HepG2 (cell line): ENCODE results near the gene PLXNA4. TPM values are rescaled to one million over a fixed set of nuclear protein-coding genes. Genes with fewer than 3 reads are reported as not detected.

Experiments used
- ATAC-seq: fragments of 200-7000 bp; cut with Tn5 transposase; 3 replicates; pipeline ENCODE4 v1.9.1; 2020; ENCODE audit warnings: mild to moderate bottlenecking, moderate library complexity
- BruUV-seq: library from RNA; stranded (reverse); fragments of 400-500 nt; replicated peaks from 2 replicates; lab custom pipeline; 2021; lab: Mats Ljungman, UMichigan
- CTCF ChIA-PET: fragments of 300-600 bp; formaldehyde crosslinking; extraction: SDS; loops from one replicate; lab custom pipeline; 2021; ENCODE audit warnings: low total read pairs, inconsistent platforms, low intra/inter-chr PET ratio; lab: Yijun Ruan, JAX
- POLR2A ChIA-PET: fragments of 350-600 bp; sonication (Branson Sonifier 250); formaldehyde crosslinking; loops from one replicate; lab custom pipeline; 2020; ENCODE audit warnings: antibody characterized with exemption, inconsistent platforms; lab: Yijun Ruan, JAX
- DNase-seq: peaks from one replicate; pipeline ENCODE4 v3.0.0-alpha.2; 2015; ENCODE audit warnings: low spot score
- FAIRE-seq: peaks from 3 replicates; lab custom pipeline; 2011; peaks lifted over from hg19 to GRCh38; lab: Jason Lieb, UNC
- H2AFZ ChIP-seq: one replicate; pipeline ENCODE4 v1.6.1; 2011; ENCODE audit warnings: low read length, inconsistent platforms
- H3K27ac ChIP-seq: fragments of 300-600 bp; 3 replicates; pipeline ENCODE4 v1.8.0; 2011; ENCODE audit warnings: mixed run types, mild to moderate bottlenecking, mixed read lengths, low read length, inconsistent platforms; ENCODE audit not compliant: insufficient read depth; ENCODE audit errors: extremely low read length
- H3K27me3 ChIP-seq, 2 experiments: fragments of 200-600 bp in 1 of 2; 2 replicates in 1 of 2; 3 replicates in 1 of 2; pipeline versions ENCODE4 v1.6.0 to v1.8.0; 2011; ENCODE audit warnings: low read length in 2 of 2, mild to moderate bottlenecking in 2 of 2, moderate library complexity in 2 of 2, inconsistent platforms in 1 of 2; ENCODE audit not compliant: insufficient read depth in 2 of 2, control insufficient read depth in 1 of 2
- H3K36me3 ChIP-seq, 2 experiments: fragments of 200-600 bp in 1 of 2; replicated peaks in 1 of 2; 2 replicates in 1 of 2; 3 replicates in 1 of 2; pipeline versions ENCODE4 v1.5.1 to v1.8.0; 2011; ENCODE audit warnings: low read length in 2 of 2, inconsistent platforms in 1 of 2; ENCODE audit not compliant: insufficient read depth in 2 of 2, control insufficient read depth in 1 of 2
- H3K4me1 ChIP-seq: 2 replicates; pipeline ENCODE4 v1.5.1; 2012; ENCODE audit warnings: low read length, inconsistent platforms; ENCODE audit not compliant: insufficient read depth
- H3K4me2 ChIP-seq: 2 replicates; pipeline ENCODE4 v1.6.0; 2011; ENCODE audit warnings: low read depth, low read length, inconsistent platforms
- H3K4me3 ChIP-seq, 3 experiments: fragments of 200-600 bp in 1 of 3; sonication (generic), shearing (Covaris generic) in 1 of 3; replicated peaks in 1 of 3; 2 replicates each; pipeline ENCODE4 v1.5.1; 2011 to 2016; ENCODE audit warnings: low read length in 3 of 3, inconsistent platforms in 2 of 3, low read depth in 2 of 3, mild to moderate bottlenecking in 2 of 3, control low read depth in 1 of 3, mixed read lengths in 1 of 3; ENCODE audit not compliant: insufficient read depth in 1 of 3
- H3K79me2 ChIP-seq: one replicate; pipeline ENCODE4 v1.6.1; 2011; ENCODE audit warnings: low read length, inconsistent platforms; ENCODE audit not compliant: insufficient read depth
- H3K9ac ChIP-seq: 2 replicates; pipeline ENCODE4 v1.6.0; 2011; ENCODE audit warnings: mild to moderate bottlenecking, low read depth, low read length, inconsistent platforms; ENCODE audit not compliant: insufficient read depth
- H3K9me3 ChIP-seq: 2 replicates; pipeline ENCODE4 v1.5.1; 2012; ENCODE audit warnings: mild to moderate bottlenecking, low read length
- H4K20me1 ChIP-seq: 2 replicates; pipeline ENCODE4 v1.6.0; 2011; ENCODE audit warnings: inconsistent platforms, mild to moderate bottlenecking, low read length, moderate library complexity; ENCODE audit not compliant: insufficient read depth
- KDM4B ChIP-seq: sonication (generic); formaldehyde crosslinking; IDR thresholded peaks from 2 replicates; pipeline ENCODE4 v1.4.0; 2020; ENCODE audit warnings: missing genetic modification reagents
- KMT2B ChIP-seq: IDR thresholded peaks from 2 replicates; pipeline ENCODE4 v1.6.1; 2016; ENCODE audit warnings: missing genetic modification reagents, missing compliant biosample characterization
- MTA3 ChIP-seq: sonication (generic); formaldehyde crosslinking; IDR thresholded peaks from 2 replicates; pipeline ENCODE4 v1.4.0; 2020; ENCODE audit warnings: missing genetic modification reagents
- NCOA5 ChIP-seq: sonication (generic); formaldehyde crosslinking; IDR thresholded peaks from 2 replicates; pipeline ENCODE4 v1.4.0; 2020; ENCODE audit warnings: missing genetic modification reagents
- YEATS4 ChIP-seq: sonication (generic); formaldehyde crosslinking; IDR thresholded peaks from 2 replicates; pipeline ENCODE4 v1.4.0; 2020; ENCODE audit warnings: missing genetic modification reagents, borderline replicate concordance
- ZMYM2 ChIP-seq: sonication (generic); formaldehyde crosslinking; IDR thresholded peaks from 2 replicates; pipeline ENCODE4 v1.8.0; 2022; ENCODE audit warnings: mild to moderate bottlenecking, missing genetic modification reagents
- ZMYM3 ChIP-seq: sonication (generic); formaldehyde crosslinking; IDR thresholded peaks from 2 replicates; pipeline ENCODE4 v1.5.1; 2020; ENCODE audit warnings: mild to moderate bottlenecking, missing genetic modification reagents
- ZNF337 ChIP-seq: sonication (generic); formaldehyde crosslinking; IDR thresholded peaks from 2 replicates; pipeline ENCODE4 v1.5.1; 2020; ENCODE audit warnings: missing genetic modification reagents, low read depth, mild to moderate bottlenecking, borderline replicate concordance
- WGBS: methylation state at CpG from one replicate; pipeline ENCODE4 v1.1.6; 2017; ENCODE audit warnings: low lambda C conversion rate; 5-methylcytosine and 5-hydroxymethylcytosine counted together
- in situ Hi-C: cut with HindIII; loops from 2 replicates; pipeline ENCODE4 v1.10.0; 2017; ENCODE audit warnings: low pct_unique_long_range_greater_than_20kb; ENCODE audit not compliant: extremely low pct_ligation_motif_present
- intact Hi-C: fragments of 100-400 bp; cut with micrococcal nuclease; formaldehyde crosslinking; loops from one replicate; pipeline ENCODE4 v1.10.0; 2022; ENCODE audit not compliant: unreplicated experiment
- polyA plus RNA-seq, 8 experiments: library from polyadenylated mRNA; depleted of rRNA in 3 of 8; stranded (reverse) in 7 of 8; unstranded in 1 of 8; fragments of >200 nt; fragmentation: Illumina TruSeq in 4 of 8; extraction: Trizol in 4 of 8; gene quantifications; 2 replicates each; pipeline versions ENCODE4 v1.2.1 to v1.2.3, GENCODE V29; 2011 to 2016; ENCODE audit warnings: low read depth in 4 of 8, missing spikeins in 1 of 8, mixed read lengths in 1 of 8; ENCODE audit not compliant: insufficient read depth in 1 of 8
- total RNA-seq, 5 experiments: library from RNA; depleted of rRNA; stranded (reverse); fragments of >200 nt; fragmentation: Illumina TruSeq; extraction: Trizol; gene quantifications; 2 replicates each; pipeline ENCODE4 v1.2.3, GENCODE V29; 2016; ENCODE audit warnings: low read depth in 1 of 5
- TF ChIP-seq, protein P1 (sequence below): sonication (generic); formaldehyde crosslinking; IDR thresholded peaks from 2 replicates; pipeline ENCODE4 v1.5.0; 2020; ENCODE audit warnings: missing genetic modification reagents
- TF ChIP-seq, protein P2 (sequence below): IDR thresholded peaks from 2 replicates; pipeline ENCODE4 v1.6.1; 2016; ENCODE audit warnings: low read depth, control low read depth
- TF ChIP-seq, protein P3 (sequence below): sonication (generic); formaldehyde crosslinking; IDR thresholded peaks from 2 replicates; pipeline ENCODE4 v1.5.0; 2020; ENCODE audit warnings: missing genetic modification reagents
- TF ChIP-seq, protein P4 (sequence below): IDR thresholded peaks from 2 replicates; pipeline ENCODE4 v1.6.1; 2016
- TF ChIP-seq, protein P5 (sequence below): IDR thresholded peaks from 2 replicates; pipeline ENCODE4 v1.6.1; 2016; ENCODE audit warnings: low read depth, missing genetic modification reagents, missing compliant biosample characterization
- TF ChIP-seq, protein P6 (sequence below): IDR thresholded peaks from 2 replicates; pipeline ENCODE4 v1.6.1; 2016; ENCODE audit warnings: low read depth

PLXNA4 gene
- total and polyA plus RNA-seq, 2 of the 13 experiments (the other 11 are each of a cell fraction or from before 2014, with no cell fraction given): 0.01 to 0.04 TPM

DNA sequence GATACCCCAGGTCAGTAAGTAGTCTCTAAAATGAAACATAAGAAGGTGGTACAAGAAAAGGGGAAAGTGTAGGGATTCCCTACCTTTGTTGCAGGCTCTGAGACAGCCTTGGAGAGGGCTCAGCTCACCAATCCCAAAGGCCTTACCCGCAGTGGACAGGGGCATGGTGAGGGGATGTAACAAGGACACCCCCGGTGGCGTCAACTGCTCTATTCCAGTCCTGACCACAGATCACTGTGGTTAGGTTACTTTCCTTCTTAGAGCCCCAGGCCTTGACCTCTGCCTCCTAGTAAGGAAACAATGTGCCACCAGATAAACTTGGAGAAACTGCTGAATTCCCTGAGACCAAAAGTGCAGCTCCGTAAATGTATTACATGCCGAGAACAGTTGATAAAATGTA is 17.5 kb downstream of the PLXNA4 start:
- H2AFZ ChIP-seq: no peak overlapping the region
- no peak overlapping the region for H3K27ac ChIP-seq
- H3K9ac ChIP-seq: no peak overlapping the region
- H4K20me1 ChIP-seq: no peaks in the 10 kb centered on the region
- H3K36me3 ChIP-seq: no peaks in the 10 kb centered on the region
- H3K4me3 ChIP-seq: no peak overlapping the region
- H3K4me2 ChIP-seq: no peak overlapping the region
- no peak for ATAC-seq
- 0 out of 5 replicates have a peak, but pooled peaks cover 0 to 2% of the 10 kb centered on the region in 2 experiments for H3K27me3 ChIP-seq
- FAIRE-seq: no peak
- no peak for DNase-seq
- no TSS peak for BruUV-seq
- in situ Hi-C loops: no loop called here
- intact Hi-C loops: no loop called here
- ChIA-PET POLR2A (no interaction called here), CTCF (no interaction called here)
- WGBS: 2% methylated on average over 3 of the region's 5 CpGs
- no peaks in the 10 kb centered on the region for H3K79me2 ChIP-seq
- no peaks in the 10 kb centered on the region for H3K4me1 ChIP-seq
- no peaks in the 10 kb centered on the region for H3K9me3 ChIP-seq
- TF ChIP-seq MTA3: no peak
- TF ChIP-seq NCOA5: no peak
- TF ChIP-seq, protein P1, sequence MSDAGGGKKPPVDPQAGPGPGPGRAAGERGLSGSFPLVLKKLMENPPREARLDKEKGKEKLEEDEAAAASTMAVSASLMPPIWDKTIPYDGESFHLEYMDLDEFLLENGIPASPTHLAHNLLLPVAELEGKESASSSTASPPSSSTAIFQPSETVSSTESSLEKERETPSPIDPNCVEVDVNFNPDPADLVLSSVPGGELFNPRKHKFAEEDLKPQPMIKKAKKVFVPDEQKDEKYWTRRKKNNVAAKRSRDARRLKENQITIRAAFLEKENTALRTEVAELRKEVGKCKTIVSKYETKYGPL (CRISPR knock-in tag): no peak
- TF ChIP-seq, protein P2, sequence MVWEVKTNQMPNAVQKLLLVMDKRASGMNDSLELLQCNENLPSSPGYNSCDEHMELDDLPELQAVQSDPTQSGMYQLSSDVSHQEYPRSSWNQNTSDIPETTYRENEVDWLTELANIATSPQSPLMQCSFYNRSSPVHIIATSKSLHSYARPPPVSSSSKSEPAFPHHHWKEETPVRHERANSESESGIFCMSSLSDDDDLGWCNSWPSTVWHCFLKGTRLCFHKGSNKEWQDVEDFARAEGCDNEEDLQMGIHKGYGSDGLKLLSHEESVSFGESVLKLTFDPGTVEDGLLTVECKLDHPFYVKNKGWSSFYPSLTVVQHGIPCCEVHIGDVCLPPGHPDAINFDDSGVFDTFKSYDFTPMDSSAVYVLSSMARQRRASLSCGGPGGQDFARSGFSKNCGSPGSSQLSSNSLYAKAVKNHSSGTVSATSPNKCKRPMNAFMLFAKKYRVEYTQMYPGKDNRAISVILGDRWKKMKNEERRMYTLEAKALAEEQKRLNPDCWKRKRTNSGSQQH (CRISPR knock-in tag): no peak
- no peak for TF ChIP-seq KMT2B (CRISPR knock-in tag)
- TF ChIP-seq KDM4B (CRISPR knock-in tag): no peak
- TF ChIP-seq, protein P3, sequence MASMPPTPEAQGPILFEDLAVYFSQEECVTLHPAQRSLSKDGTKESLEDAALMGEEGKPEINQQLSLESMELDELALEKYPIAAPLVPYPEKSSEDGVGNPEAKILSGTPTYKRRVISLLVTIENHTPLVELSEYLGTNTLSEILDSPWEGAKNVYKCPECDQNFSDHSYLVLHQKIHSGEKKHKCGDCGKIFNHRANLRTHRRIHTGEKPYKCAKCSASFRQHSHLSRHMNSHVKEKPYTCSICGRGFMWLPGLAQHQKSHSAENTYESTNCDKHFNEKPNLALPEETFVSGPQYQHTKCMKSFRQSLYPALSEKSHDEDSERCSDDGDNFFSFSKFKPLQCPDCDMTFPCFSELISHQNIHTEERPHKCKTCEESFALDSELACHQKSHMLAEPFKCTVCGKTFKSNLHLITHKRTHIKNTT (CRISPR knock-in tag): no peak
- TF ChIP-seq ZMYM2 (CRISPR knock-in tag): no peak
- TF ChIP-seq, protein P4, sequence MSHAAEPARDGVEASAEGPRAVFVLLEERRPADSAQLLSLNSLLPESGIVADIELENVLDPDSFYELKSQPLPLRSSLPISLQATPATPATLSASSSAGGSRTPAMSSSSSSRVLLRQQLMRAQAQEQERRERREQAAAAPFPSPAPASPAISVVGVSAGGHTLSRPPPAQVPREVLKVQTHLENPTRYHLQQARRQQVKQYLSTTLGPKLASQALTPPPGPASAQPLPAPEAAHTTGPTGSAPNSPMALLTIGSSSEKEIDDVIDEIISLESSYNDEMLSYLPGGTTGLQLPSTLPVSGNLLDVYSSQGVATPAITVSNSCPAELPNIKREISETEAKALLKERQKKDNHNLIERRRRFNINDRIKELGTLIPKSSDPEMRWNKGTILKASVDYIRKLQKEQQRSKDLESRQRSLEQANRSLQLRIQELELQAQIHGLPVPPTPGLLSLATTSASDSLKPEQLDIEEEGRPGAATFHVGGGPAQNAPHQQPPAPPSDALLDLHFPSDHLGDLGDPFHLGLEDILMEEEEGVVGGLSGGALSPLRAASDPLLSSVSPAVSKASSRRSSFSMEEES (CRISPR knock-in tag): no peak
- no peak for TF ChIP-seq YEATS4
- TF ChIP-seq, protein P5, sequence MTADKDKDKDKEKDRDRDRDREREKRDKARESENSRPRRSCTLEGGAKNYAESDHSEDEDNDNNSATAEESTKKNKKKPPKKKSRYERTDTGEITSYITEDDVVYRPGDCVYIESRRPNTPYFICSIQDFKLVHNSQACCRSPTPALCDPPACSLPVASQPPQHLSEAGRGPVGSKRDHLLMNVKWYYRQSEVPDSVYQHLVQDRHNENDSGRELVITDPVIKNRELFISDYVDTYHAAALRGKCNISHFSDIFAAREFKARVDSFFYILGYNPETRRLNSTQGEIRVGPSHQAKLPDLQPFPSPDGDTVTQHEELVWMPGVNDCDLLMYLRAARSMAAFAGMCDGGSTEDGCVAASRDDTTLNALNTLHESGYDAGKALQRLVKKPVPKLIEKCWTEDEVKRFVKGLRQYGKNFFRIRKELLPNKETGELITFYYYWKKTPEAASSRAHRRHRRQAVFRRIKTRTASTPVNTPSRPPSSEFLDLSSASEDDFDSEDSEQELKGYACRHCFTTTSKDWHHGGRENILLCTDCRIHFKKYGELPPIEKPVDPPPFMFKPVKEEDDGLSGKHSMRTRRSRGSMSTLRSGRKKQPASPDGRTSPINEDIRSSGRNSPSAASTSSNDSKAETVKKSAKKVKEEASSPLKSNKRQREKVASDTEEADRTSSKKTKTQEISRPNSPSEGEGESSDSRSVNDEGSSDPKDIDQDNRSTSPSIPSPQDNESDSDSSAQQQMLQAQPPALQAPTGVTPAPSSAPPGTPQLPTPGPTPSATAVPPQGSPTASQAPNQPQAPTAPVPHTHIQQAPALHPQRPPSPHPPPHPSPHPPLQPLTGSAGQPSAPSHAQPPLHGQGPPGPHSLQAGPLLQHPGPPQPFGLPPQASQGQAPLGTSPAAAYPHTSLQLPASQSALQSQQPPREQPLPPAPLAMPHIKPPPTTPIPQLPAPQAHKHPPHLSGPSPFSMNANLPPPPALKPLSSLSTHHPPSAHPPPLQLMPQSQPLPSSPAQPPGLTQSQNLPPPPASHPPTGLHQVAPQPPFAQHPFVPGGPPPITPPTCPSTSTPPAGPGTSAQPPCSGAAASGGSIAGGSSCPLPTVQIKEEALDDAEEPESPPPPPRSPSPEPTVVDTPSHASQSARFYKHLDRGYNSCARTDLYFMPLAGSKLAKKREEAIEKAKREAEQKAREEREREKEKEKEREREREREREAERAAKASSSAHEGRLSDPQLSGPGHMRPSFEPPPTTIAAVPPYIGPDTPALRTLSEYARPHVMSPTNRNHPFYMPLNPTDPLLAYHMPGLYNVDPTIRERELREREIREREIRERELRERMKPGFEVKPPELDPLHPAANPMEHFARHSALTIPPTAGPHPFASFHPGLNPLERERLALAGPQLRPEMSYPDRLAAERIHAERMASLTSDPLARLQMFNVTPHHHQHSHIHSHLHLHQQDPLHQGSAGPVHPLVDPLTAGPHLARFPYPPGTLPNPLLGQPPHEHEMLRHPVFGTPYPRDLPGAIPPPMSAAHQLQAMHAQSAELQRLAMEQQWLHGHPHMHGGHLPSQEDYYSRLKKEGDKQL (CRISPR knock-in tag): no peak
- TF ChIP-seq ZMYM3 (CRISPR knock-in tag): no peak
- TF ChIP-seq ZNF337 (CRISPR knock-in tag): no peak
- TF ChIP-seq, protein P6, sequence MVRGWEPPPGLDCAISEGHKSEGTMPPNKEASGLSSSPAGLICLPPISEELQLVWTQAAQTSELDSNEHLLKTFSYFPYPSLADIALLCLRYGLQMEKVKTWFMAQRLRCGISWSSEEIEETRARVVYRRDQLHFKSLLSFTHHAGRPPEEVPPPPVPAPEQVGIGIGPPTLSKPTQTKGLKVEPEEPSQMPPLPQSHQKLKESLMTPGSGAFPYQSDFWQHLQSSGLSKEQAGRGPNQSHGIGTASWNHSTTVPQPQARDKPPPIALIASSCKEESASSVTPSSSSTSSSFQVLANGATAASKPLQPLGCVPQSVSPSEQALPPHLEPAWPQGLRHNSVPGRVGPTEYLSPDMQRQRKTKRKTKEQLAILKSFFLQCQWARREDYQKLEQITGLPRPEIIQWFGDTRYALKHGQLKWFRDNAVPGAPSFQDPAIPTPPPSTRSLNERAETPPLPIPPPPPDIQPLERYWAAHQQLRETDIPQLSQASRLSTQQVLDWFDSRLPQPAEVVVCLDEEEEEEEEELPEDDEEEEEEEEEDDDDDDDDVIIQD: no peak
